ENCODE results near the gene MTMR12. TPM values are rescaled to one million over a fixed set of nuclear protein-coding genes. Genes with fewer than 3 reads are reported as not detected.
A peak's percentile ranks its signal among the peaks of the same experiment; 100 is the strongest.
"Not testable (repeated sequence)": the region's sequence is repeated elsewhere in the genome, so short reads cannot be mapped to it uniquely, and the experiment has no call there.

MTMR12 gene
- total RNA-seq, 1 donor from 2014 or later: 23.6 TPM

DNA sequence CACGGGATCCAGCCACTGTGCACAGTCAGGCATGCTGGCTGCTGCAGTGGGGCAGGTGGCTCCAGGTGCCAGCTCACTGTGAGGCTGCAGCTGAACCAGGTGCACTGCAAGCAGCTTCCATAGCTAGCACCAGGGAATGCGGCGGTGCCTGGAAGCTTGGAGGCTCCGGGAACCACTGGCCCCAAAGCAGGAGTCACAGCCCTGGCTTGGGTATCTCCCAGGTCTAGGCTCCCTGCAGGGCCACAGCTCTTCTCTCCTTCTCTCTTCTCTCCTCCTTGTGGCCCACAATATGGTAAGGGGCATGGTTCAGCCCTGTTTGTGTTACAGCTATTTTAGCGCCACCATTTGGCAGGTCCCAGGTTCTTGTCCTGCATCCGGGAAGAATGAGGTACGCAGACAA lies 6.7 kb upstream of the MTMR12 start:
- Mint-ChIP-seq H3K4me1 (no peaks in the 10 kb centered on the region), H3K27ac (no peak overlapping the region), H3K27me3 (ENCODE audit: low read depth) (peaks cover 2% of the 10 kb centered on the region), H3K4me3 (no peak overlapping the region), H3K9me3 (peaks cover 6% of the 10 kb centered on the region), H3K36me3 (peaks cover 5% of the 10 kb centered on the region)
- TF ChIP-seq, protein P1, sequence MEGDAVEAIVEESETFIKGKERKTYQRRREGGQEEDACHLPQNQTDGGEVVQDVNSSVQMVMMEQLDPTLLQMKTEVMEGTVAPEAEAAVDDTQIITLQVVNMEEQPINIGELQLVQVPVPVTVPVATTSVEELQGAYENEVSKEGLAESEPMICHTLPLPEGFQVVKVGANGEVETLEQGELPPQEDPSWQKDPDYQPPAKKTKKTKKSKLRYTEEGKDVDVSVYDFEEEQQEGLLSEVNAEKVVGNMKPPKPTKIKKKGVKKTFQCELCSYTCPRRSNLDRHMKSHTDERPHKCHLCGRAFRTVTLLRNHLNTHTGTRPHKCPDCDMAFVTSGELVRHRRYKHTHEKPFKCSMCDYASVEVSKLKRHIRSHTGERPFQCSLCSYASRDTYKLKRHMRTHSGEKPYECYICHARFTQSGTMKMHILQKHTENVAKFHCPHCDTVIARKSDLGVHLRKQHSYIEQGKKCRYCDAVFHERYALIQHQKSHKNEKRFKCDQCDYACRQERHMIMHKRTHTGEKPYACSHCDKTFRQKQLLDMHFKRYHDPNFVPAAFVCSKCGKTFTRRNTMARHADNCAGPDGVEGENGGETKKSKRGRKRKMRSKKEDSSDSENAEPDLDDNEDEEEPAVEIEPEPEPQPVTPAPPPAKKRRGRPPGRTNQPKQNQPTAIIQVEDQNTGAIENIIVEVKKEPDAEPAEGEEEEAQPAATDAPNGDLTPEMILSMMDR (IDR thresholded peaks at IDR 0.05; ENCODE audit: unreplicated experiment): no peak
- DNase-seq (ENCODE audit: low spot score in 2 of 2, unreplicated experiment in 2 of 2): no peak

DNA sequence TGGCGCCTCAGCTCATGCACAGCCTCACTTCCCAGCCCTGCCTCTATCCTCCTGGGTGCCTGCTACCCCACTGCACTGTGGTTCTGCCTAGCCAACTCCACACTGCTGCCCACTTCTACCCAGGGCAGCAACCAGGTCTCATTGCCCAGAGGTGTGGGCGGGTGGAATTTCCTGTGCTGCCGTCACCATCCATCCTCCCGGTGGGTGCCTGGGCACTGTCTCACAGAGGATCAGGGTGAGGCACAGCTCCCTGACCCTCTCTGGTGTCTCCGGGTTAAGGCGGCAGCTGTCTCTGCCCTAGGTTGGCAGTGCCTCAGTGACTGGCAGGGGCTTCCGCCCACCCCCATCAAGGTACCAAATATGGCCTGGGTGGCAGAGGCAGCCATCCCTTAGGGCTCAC lies 4.3 kb upstream of the MTMR12 start:
- Mint-ChIP-seq H3K27ac (no peak overlapping the region), H3K27me3 (ENCODE audit: low read depth) (peaks cover 2% of the 10 kb centered on the region), H3K9me3 (peaks cover 6% of the 10 kb centered on the region), H3K4me1 (peaks cover under 1% of the 10 kb centered on the region), H3K36me3 (peaks cover 5% of the 10 kb centered on the region), H3K4me3 (no peak overlapping the region)
- TF ChIP-seq, protein P1 (IDR thresholded peaks at IDR 0.05; ENCODE audit: unreplicated experiment): no peak
- DNase-seq (ENCODE audit: low spot score in 2 of 2, unreplicated experiment in 2 of 2): no peak

DNA sequence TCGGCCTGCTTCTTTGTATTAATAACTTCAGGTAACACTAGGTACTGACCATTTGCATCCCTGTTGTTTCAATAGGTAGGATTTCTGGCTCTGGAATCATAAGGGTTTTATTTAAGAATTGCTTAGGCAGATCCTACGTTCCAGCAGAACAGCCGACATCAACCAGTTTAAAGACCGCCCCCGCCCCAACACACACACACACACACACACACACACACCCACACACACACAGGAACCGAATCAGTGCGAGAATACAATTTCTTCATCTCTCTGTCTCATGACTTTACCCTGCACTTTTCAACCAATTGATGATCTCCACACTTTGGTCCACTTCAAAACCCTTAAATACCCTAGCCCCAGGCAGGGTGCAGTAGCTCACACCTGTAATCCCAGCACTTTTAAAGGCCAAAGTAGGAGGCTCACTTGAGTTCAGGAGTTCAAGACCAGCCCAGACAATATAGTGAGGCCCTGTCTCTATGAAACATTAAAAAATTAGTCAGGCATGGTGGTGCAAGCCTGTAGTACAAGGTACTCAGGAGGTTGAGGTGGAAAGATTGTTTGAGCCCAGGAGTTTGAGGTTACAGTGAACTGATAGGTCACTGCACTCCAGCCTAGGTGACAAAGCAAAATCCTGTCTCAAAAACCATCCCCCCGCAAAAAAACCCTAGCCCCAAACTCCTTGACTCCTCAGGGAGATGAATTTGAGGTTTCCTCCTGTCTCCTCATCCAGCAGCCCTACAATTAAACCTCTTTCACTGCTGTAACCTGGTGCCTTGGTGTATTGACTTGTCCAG lies 2.7 kb upstream of the MTMR12 start:
- Mint-ChIP-seq H3K27me3 (ENCODE audit: low read depth) (peaks cover 2% of the 10 kb centered on the region), H3K36me3 (peaks cover under 1% of the 10 kb centered on the region), H3K9me3 (no peaks in the 10 kb centered on the region), H3K27ac (no peak overlapping the region), H3K4me3 (no peak overlapping the region), H3K4me1 (peaks cover 11% of the 10 kb centered on the region)
- DNase-seq (ENCODE audit: low spot score in 2 of 2, unreplicated experiment in 2 of 2): no peak
- TF ChIP-seq, protein P1 (IDR thresholded peaks at IDR 0.05; ENCODE audit: unreplicated experiment): no peak

DNA sequence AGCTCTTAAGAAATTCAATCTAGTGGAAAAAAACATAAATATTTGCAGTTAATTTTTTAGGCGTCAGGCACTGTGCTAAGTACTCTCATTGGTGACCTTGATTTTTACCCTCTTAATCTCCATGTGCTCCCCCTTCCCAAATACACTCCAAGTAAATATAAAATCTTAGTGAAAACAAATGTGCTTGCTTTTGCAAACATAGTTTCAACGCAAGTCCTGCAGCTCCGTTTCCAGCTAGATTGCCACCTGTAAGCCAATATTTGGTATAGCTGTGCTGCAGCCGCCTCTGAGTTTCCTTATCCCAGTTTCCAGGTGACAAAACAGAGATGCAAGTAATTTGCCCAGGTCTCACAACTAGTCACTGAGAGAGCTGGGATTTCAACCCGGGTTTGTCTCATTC lies 1.9 kb upstream of the MTMR12 start:
- Mint-ChIP-seq H3K4me1 (peaks cover 13% of the 10 kb centered on the region), H3K36me3 (peaks cover 3% of the 10 kb centered on the region), H3K27me3 (ENCODE audit: low read depth) (peaks cover 2% of the 10 kb centered on the region), H3K27ac (peak overlapping the region; percentile 39), H3K4me3 (peak overlapping the region; percentile 37), H3K9me3 (no peaks in the 10 kb centered on the region)
- DNase-seq (ENCODE audit: low spot score in 2 of 2, unreplicated experiment in 2 of 2): no peak
- TF ChIP-seq, protein P1 (IDR thresholded peaks at IDR 0.05; ENCODE audit: unreplicated experiment): no peak

DNA sequence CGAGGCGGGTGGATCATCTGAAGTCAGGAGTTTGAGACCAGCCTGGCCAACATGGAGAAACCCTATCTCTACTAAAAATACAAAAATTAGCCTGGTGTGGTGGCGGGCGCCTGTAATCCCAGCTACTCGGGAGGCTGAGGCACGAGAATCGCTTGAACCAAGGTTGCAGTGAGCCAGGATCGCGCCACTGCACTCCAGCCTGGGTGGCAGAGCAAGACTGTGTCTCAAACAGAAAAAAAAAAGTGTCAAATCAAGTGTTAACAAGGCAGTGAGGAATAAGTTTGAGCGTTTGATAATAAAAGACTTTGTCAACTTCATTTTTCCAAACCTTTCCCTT lies 1.4 kb upstream of the MTMR12 start:
- not testable (repeated sequence) for H3K36me3 Mint-ChIP-seq; H3K9me3 Mint-ChIP-seq; DNase-seq (ENCODE audit: low spot score in 2 of 2, unreplicated experiment in 2 of 2); H3K27me3 Mint-ChIP-seq (ENCODE audit: low read depth); H3K27ac Mint-ChIP-seq
- peaks cover 17% of the 10 kb centered on the region for H3K4me1 Mint-ChIP-seq
- peak overlapping the region; percentile 37 for H3K4me3 Mint-ChIP-seq

DNA sequence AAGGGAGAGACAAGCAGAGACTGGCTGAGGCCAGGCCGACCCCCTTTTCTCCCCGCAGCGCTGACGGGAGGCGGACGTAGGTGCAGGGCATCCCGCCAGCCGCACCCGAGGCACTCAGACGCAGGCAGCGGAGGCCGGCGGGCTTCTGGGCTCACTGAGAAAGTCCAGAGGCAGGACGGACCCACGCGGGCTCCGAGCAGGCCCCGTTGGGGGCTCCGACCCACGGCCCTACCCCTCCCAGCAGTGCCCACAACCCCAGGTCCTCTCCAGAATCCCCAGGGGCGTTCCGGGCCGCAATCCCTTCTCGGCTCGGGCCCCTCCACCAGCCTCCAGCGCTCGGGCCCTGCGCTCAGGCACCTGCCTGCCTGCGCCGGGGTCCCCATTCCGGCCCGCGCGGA lies 543 bp downstream of the MTMR12 start:
- Mint-ChIP-seq H3K36me3 (peaks cover 3% of the 10 kb centered on the region), H3K27me3 (ENCODE audit: low read depth) (peaks cover 2% of the 10 kb centered on the region), H3K4me1 (peaks cover 26% of the 10 kb centered on the region), H3K27ac (peak overlapping the region; percentile 93), H3K4me3 (peak overlapping the region; percentile 81), H3K9me3 (no peaks in the 10 kb centered on the region)
- DNase-seq (ENCODE audit: low spot score in 2 of 2, unreplicated experiment in 2 of 2): peak; percentile 54 to 70
- TF ChIP-seq, protein P1 (IDR thresholded peaks at IDR 0.05; ENCODE audit: unreplicated experiment): no peak
